A549 (cell line): ENCODE measurements around the gene SMIM36. TPM values are rescaled to one million over a fixed set of nuclear protein-coding genes. Genes with fewer than 3 reads are reported as not detected.

Source experiments
- ATAC-seq, 2 experiments: fragments of 200-7000 bp in 1 of 2; fragments of >200 bp in 1 of 2; cut with Nextera tagmentation in 1 of 2; cut with Tn5 transposase in 1 of 2; 3 replicates each; pipeline versions ENCODE4 v1.8.0 to v1.9.1; 2018 to 2020; ENCODE audit warnings: mild to moderate bottlenecking in 1 of 2, moderate library complexity in 1 of 2
- CTCF ChIA-PET: fragments of 300-600 bp; sonication (Branson Sonifier 250); formaldehyde crosslinking; extraction: SDS; loops from one replicate; lab custom pipeline; 2021; ENCODE audit warnings: antibody characterized with exemption, inconsistent platforms; lab: Yijun Ruan, JAX
- POLR2A ChIA-PET: fragments of 350-600 bp; formaldehyde crosslinking; extraction: SDS; loops from one replicate; lab custom pipeline; 2021; ENCODE audit warnings: antibody characterized with exemption, inconsistent platforms; lab: Yijun Ruan, JAX
- DNase-seq, 2 experiments: peaks; one replicate each; pipeline versions ENCODE4 v3.0.0 to v3.0.0-alpha.2; 2011 to 2016; ENCODE audit warnings: low read depth in 1 of 2, low spot score in 1 of 2
- FAIRE-seq: peaks from 2 replicates; lab custom pipeline; 2011; peaks lifted over from hg19 to GRCh38; lab: Jason Lieb, UNC
- H3K27ac ChIP-seq, 2 experiments: fragments of >200 bp; sonication (Bioruptor Twin); formaldehyde crosslinking; 3 replicates each; pipeline ENCODE4 v1.5.1; 2016 to 2017
- H3K4me1 ChIP-seq: fragments of >200 bp; sonication (Bioruptor Twin); formaldehyde crosslinking; 3 replicates; pipeline ENCODE4 v1.6.1; 2016
- H3K4me2 ChIP-seq: fragments of >200 bp; sonication (Bioruptor Twin); formaldehyde crosslinking; 3 replicates; pipeline ENCODE4 v1.6.1; 2016
- H3K4me3 ChIP-seq: fragments of >200 bp; sonication (Bioruptor Twin); formaldehyde crosslinking; 3 replicates; pipeline ENCODE4 v1.5.1; 2016
- H3K9me3 ChIP-seq: fragments of >200 bp; sonication (Bioruptor Twin); formaldehyde crosslinking; 3 replicates; pipeline ENCODE4 v1.6.1; 2016
- CEBPB ChIP-seq, 2 experiments: fragments of >200 bp in 1 of 2; sonication (Bioruptor Twin) in 1 of 2; formaldehyde crosslinking in 1 of 2; IDR thresholded peaks; 2 replicates each; pipeline ENCODE4 v1.6.1; 2012 to 2016
- CHD4 ChIP-seq: fragments of 200-600 bp; sonication (generic); IDR thresholded peaks from 2 replicates; pipeline ENCODE4 v1.6.1; 2016; ENCODE audit warnings: antibody characterized with exemption, mild to moderate bottlenecking, borderline replicate concordance
- E2F6 ChIP-seq: IDR thresholded peaks from 2 replicates; pipeline ENCODE4 v1.6.1; 2012; ENCODE audit warnings: low read depth, borderline replicate concordance
- EHF ChIP-seq: fragments of 250-450 bp; sonication (Bioruptor Pico); IDR thresholded peaks from 2 replicates; pipeline ENCODE4 v1.5.0; 2020; ENCODE audit warnings: mild to moderate bottlenecking
- ELK1 ChIP-seq: fragments of 150-350 bp; IDR thresholded peaks from 2 replicates; pipeline ENCODE4 v1.6.1; 2014; ENCODE audit warnings: low read depth, mild to moderate bottlenecking, low read length
- ESRRA ChIP-seq: fragments of 150-350 bp; IDR thresholded peaks from 2 replicates; pipeline ENCODE4 v1.6.1; 2014; ENCODE audit warnings: mild to moderate bottlenecking, low read length, borderline replicate concordance
- GATA3 ChIP-seq: IDR thresholded peaks from 2 replicates; pipeline ENCODE4 v1.6.1; 2012; ENCODE audit warnings: borderline replicate concordance
- HDAC2 ChIP-seq: fragments of 200-600 bp; sonication (generic); IDR thresholded peaks from 2 replicates; pipeline ENCODE4 v1.6.1; 2016
- HOXB5 ChIP-seq: fragments of 250-450 bp; sonication (Bioruptor Pico); IDR thresholded peaks from 2 replicates; pipeline ENCODE4 v1.5.0; 2020; ENCODE audit warnings: mild to moderate bottlenecking, moderate library complexity
- KDM1A ChIP-seq: fragments of 200-600 bp; sonication (generic); IDR thresholded peaks from 2 replicates; pipeline ENCODE4 v1.6.1; 2016; ENCODE audit warnings: low read depth, mild to moderate bottlenecking
- KDM5A ChIP-seq: fragments of 200-600 bp; sonication (generic); IDR thresholded peaks from 2 replicates; pipeline ENCODE4 v1.6.1; 2016; ENCODE audit warnings: antibody characterized with exemption, mild to moderate bottlenecking
- MAFK ChIP-seq: fragments of 450-650 bp; IDR thresholded peaks from 2 replicates; pipeline ENCODE4 v1.6.1; 2014; ENCODE audit not compliant: partially characterized antibody
- NFE2L2 ChIP-seq: fragments of 150-350 bp; conservative IDR thresholded peaks from 2 replicates; pipeline ENCODE4 v1.6.1; 2014; ENCODE audit warnings: low read length
- POLR2A ChIP-seq: IDR thresholded peaks from 2 replicates; pipeline ENCODE4 v1.6.1; 2012; ENCODE audit warnings: mild to moderate bottlenecking, low read length
- RFX5 ChIP-seq: fragments of 450-650 bp; IDR thresholded peaks from 2 replicates; pipeline ENCODE4 v1.7.1; 2014; ENCODE audit warnings: antibody characterized with exemption, mild to moderate bottlenecking, moderate library complexity
- RNF2 ChIP-seq: fragments of 200-600 bp; sonication (generic); IDR thresholded peaks from 2 replicates; pipeline ENCODE4 v1.6.1; 2016; ENCODE audit warnings: low read depth, mild to moderate bottlenecking, antibody characterized with exemption, moderate library complexity, borderline replicate concordance
- SMC3 ChIP-seq: fragments of >200 bp; sonication (Bioruptor Twin); formaldehyde crosslinking; IDR thresholded peaks from 3 replicates; pipeline ENCODE4 v1.6.1; 2018; ENCODE audit warnings: inconsistent platforms
- ZC3H11A ChIP-seq: fragments of 450-650 bp; IDR thresholded peaks from 2 replicates; pipeline ENCODE4 v1.6.1; 2014; ENCODE audit warnings: antibody characterized with exemption, mild to moderate bottlenecking
- ZNF302 ChIP-seq: fragments of 250-450 bp; sonication (Bioruptor Pico); IDR thresholded peaks from 2 replicates; pipeline ENCODE4 v1.9.0; 2021; ENCODE audit warnings: inconsistent platforms, mild to moderate bottlenecking, moderate library complexity
- WGBS: methylation state at CpG from one replicate; pipeline ENCODE4 v1.1.6; 2017; ENCODE audit errors: missing lambda C conversion rate; 5-methylcytosine and 5-hydroxymethylcytosine counted together
- polyA minus RNA-seq: library from RNA; depleted of rRNA, polyadenylated mRNA; stranded (reverse); fragments of >200 nt; gene quantifications from 2 replicates; pipeline ENCODE4 v1.2.3, GENCODE V29; 2011; rRNA and poly(A)+ RNA removed
- polyA plus RNA-seq, 4 experiments: library from polyadenylated mRNA; depleted of rRNA in 3 of 4; stranded (reverse); fragments of >200 nt; fragmentation: RNase III in 1 of 4; extraction: RNeasy Plus Mini Kit Qiagen cat#74134 plus additional on column Dnase treatment in 1 of 4; gene quantifications; 2 replicates in 3 of 4; 3 replicates in 1 of 4; pipeline ENCODE4 v1.2.3, GENCODE V29; 2011 to 2017
- TF ChIP-seq, protein P1 (sequence below): fragments of >200 bp; sonication (Bioruptor Twin); formaldehyde crosslinking; IDR thresholded peaks from 3 replicates; pipeline ENCODE4 v1.5.1; 2016

Gene SMIM36
- polyA plus RNA-seq (2011; rRNA removed) (not detected in 2 replicates), polyA plus RNA-seq (2017; fragmentation: RNase III; extraction: RNeasy Plus Mini Kit Qiagen cat#74134 plus additional on column Dnase treatment) (not detected in 3 replicates), polyA minus RNA-seq (not detected in 2 replicates)
- polyA plus RNA-seq (2012; cell fraction: cytosol; rRNA removed): not detected in 2 replicates
- polyA plus RNA-seq (2012; cell fraction: nucleus; rRNA removed): not detected in 2 replicates

- DNase-seq: no peak
- TF ChIP-seq KDM1A: no peak
- TF ChIP-seq HOXB5: no peak
- no peak for TF ChIP-seq ELK1
- no peak for TF ChIP-seq CHD4
- no peak for TF ChIP-seq RFX5
- no peak for TF ChIP-seq KDM5A
- no peak for TF ChIP-seq E2F6
- TF ChIP-seq MAFK: no peak
- CTCF ChIA-PET: interaction anchor here (0.8 to 7.6 kb wide), 10 partner anchors 12 to 518 kb away, joined by 3 to 125 read pairs (median 6); no protein-coding TSS in a partner anchor
- Histone ChIP-seq H3K4me2 (no peak within 1 kb of the TSS), H3K4me3 (no peak within 1 kb of the TSS), H3K27ac (peak within 1 kb of the TSS; percentile 69 to 74; a peak in 5 of 6 replicates), H3K9me3 (no peaks in the 10 kb centered on the region), H3K4me1 (peaks cover 9% of the 10 kb centered on the region)
- no peak for FAIRE-seq
- ATAC-seq: no peak
- 92% methylated on average over 18 of the region's 18 CpGs for WGBS
- POLR2A ChIA-PET: no interaction called here
These were observed at the start of gene SMIM36 for GRCh38 chr17:55510986-55511721. TSS of gene SMIM36 (minus strand) at chr17:55511452.

- 65% methylated on average over 7 of the region's 8 CpGs for WGBS
- H3K4me3 ChIP-seq: no peak overlapping the region
- DNase-seq: no peak
- no peak overlapping the region for H3K27ac ChIP-seq
- H3K9me3 ChIP-seq: no peaks in the 10 kb centered on the region
- no peak overlapping the region for H3K4me2 ChIP-seq
- H3K4me1 ChIP-seq: no peaks in the 10 kb centered on the region
- no peak for FAIRE-seq
- ChIA-PET POLR2A (no interaction called here), CTCF (interaction anchor here (0.9 to 3.7 kb wide), 7 partner anchors 16 to 163 kb away, joined by 3 to 11 read pairs (median 4); no protein-coding TSS in a partner anchor)
- TF ChIP-seq ZNF302 (CRISPR knock-in tag) (no peak), ESRRA (no peak), NFE2L2 (no peak), KDM5A (no peak), CEBPB (IDR thresholded peaks at IDR 0.05) (no peak), POLR2A (no peak), HDAC2 (no peak), ZC3H11A (no peak), GATA3 (no peak), ELK1 (no peak), EHF (CRISPR knock-in tag) (no peak), E2F6 (no peak), RNF2 (no peak), SMC3 (no peak)
- TF ChIP-seq, protein P1, sequence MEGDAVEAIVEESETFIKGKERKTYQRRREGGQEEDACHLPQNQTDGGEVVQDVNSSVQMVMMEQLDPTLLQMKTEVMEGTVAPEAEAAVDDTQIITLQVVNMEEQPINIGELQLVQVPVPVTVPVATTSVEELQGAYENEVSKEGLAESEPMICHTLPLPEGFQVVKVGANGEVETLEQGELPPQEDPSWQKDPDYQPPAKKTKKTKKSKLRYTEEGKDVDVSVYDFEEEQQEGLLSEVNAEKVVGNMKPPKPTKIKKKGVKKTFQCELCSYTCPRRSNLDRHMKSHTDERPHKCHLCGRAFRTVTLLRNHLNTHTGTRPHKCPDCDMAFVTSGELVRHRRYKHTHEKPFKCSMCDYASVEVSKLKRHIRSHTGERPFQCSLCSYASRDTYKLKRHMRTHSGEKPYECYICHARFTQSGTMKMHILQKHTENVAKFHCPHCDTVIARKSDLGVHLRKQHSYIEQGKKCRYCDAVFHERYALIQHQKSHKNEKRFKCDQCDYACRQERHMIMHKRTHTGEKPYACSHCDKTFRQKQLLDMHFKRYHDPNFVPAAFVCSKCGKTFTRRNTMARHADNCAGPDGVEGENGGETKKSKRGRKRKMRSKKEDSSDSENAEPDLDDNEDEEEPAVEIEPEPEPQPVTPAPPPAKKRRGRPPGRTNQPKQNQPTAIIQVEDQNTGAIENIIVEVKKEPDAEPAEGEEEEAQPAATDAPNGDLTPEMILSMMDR: no peak
- ATAC-seq: peak in 1 of 2 experiments; percentile 34; a peak in 2 of 6 replicates
These were observed 44.5 kb upstream of the SMIM36 start for GRCh38 chr17:55555772-55556171.
